ENCODE results near the gene ANKMY1. TPM values are rescaled to one million over a fixed set of nuclear protein-coding genes. Genes with fewer than 3 reads are reported as not detected.
A peak's percentile ranks its signal among the peaks of the same experiment; 100 is the strongest.

ANKMY1 gene
- total and polyA plus RNA-seq, 2 experiments from 2014 or later = 9.2 to 11.1 TPM

GRCh38 chr2:240518981-240519380 is 38.8 kb downstream of the ANKMY1 start:
- no peak for TF ChIP-seq EZH2 (IDR thresholded peaks at IDR 0.05; ENCODE audit: borderline replicate concordance)
- no peak for TF ChIP-seq EZH2phosphoT487 (IDR thresholded peaks at IDR 0.05; ENCODE audit: low read depth, severe bottlenecking, unreplicated experiment)
- TF ChIP-seq CTCF (IDR thresholded peaks at IDR 0.05; ENCODE audit: poor library complexity) = no peak
- Histone ChIP-seq H3K4me1 (ENCODE audit: insufficient read depth) (no peaks in the 10 kb centered on the region), H3K79me2 (no peaks in the 10 kb centered on the region), H3K27me3 (no peaks in the 10 kb centered on the region), H4K20me1 (ENCODE audit: insufficient read depth, poor library complexity, severe bottlenecking) (no peaks in the 10 kb centered on the region), H3K9me2 (replicated peaks; ENCODE audit: insufficient read depth) (no peaks in the 10 kb centered on the region), H2AFZ (no peak overlapping the region), H3K9me3 (ENCODE audit: low read depth) (no peaks in the 10 kb centered on the region), H3K27ac (no peak overlapping the region), H3K4me2 (peak overlapping the region; percentile 65), H3K36me3 (replicated peaks; ENCODE audit: insufficient read depth, low read depth) (no peaks in the 10 kb centered on the region), H3K4me3 (no peak overlapping the region)
- DNase-seq (ENCODE audit: low spot score) = no peak
- WGBS (ENCODE audit: low lambda C conversion rate, missing lambda C conversion rate) = 91% methylated on average over 5 of the region's 5 CpGs

- no peak overlapping the region for H3K4me2 ChIP-seq
- no peaks in the 10 kb centered on the region for H3K27me3 ChIP-seq
- DNase-seq (ENCODE audit: low spot score) = no peak
- no peaks in the 10 kb centered on the region for H4K20me1 ChIP-seq (ENCODE audit: insufficient read depth, poor library complexity, severe bottlenecking)
- H3K9me2 ChIP-seq (replicated peaks; ENCODE audit: insufficient read depth) = no peaks in the 10 kb centered on the region
- H3K36me3 ChIP-seq (replicated peaks; ENCODE audit: insufficient read depth, low read depth) = no peaks in the 10 kb centered on the region
- no peak overlapping the region for H3K27ac ChIP-seq
- H3K4me1 ChIP-seq (ENCODE audit: insufficient read depth) = no peaks in the 10 kb centered on the region
- no peaks in the 10 kb centered on the region for H3K9me3 ChIP-seq (ENCODE audit: low read depth)
- H3K4me3 ChIP-seq = no peak overlapping the region
- 97% methylated on average over 4 of the region's 4 CpGs for WGBS (ENCODE audit: low lambda C conversion rate, missing lambda C conversion rate)
- TF ChIP-seq CTCF (IDR thresholded peaks at IDR 0.05; ENCODE audit: poor library complexity) = no peak
- TF ChIP-seq EZH2 (IDR thresholded peaks at IDR 0.05; ENCODE audit: borderline replicate concordance) = no peak
- TF ChIP-seq EZH2phosphoT487 (IDR thresholded peaks at IDR 0.05; ENCODE audit: low read depth, severe bottlenecking, unreplicated experiment) = no peak
- no peak overlapping the region for H2AFZ ChIP-seq
- no peaks in the 10 kb centered on the region for H3K79me2 ChIP-seq
Measured at GRCh38 chr2:240517342-240517741, 40.4 kb downstream of the ANKMY1 start.

- H3K9me2 ChIP-seq (replicated peaks; ENCODE audit: insufficient read depth) = no peaks in the 10 kb centered on the region
- H3K4me1 ChIP-seq (ENCODE audit: insufficient read depth) = no peaks in the 10 kb centered on the region
- H3K4me2 ChIP-seq = no peak overlapping the region
- H3K27ac ChIP-seq = no peak overlapping the region
- H4K20me1 ChIP-seq (ENCODE audit: insufficient read depth, poor library complexity, severe bottlenecking) = no peaks in the 10 kb centered on the region
- no peaks in the 10 kb centered on the region for H3K9me3 ChIP-seq (ENCODE audit: low read depth)
- no peak for TF ChIP-seq EZH2phosphoT487 (IDR thresholded peaks at IDR 0.05; ENCODE audit: low read depth, severe bottlenecking, unreplicated experiment)
- TF ChIP-seq EZH2 (IDR thresholded peaks at IDR 0.05; ENCODE audit: borderline replicate concordance) = no peak
- TF ChIP-seq CTCF (IDR thresholded peaks at IDR 0.05; ENCODE audit: poor library complexity) = no peak
- H3K79me2 ChIP-seq = no peaks in the 10 kb centered on the region
- H3K36me3 ChIP-seq (replicated peaks; ENCODE audit: insufficient read depth, low read depth) = no peaks in the 10 kb centered on the region
- WGBS (ENCODE audit: low lambda C conversion rate, missing lambda C conversion rate) = 98% methylated on average over 2 of the region's 2 CpGs
- H2AFZ ChIP-seq = no peak overlapping the region
- no peak for DNase-seq (ENCODE audit: low spot score)
- H3K27me3 ChIP-seq = no peaks in the 10 kb centered on the region
- no peak overlapping the region for H3K4me3 ChIP-seq
Measured at GRCh38 chr2:240514631-240515030, 43.2 kb downstream of the ANKMY1 start.

Data from hepatocyte (in vitro differentiated cells).